Loucy (cell line): ENCODE measurements around the gene IL10RB.

Experiments used
- H2AFZ ChIP-seq: fragments of 200-600 bp; sonication (generic); 2 replicates; pipeline ENCODE4 v1.6.0; 2016; ENCODE audit warnings: antibody characterized with exemption, mild to moderate bottlenecking, low read length, moderate library complexity
- H3F3A ChIP-seq: fragments of 200-600 bp; 2 replicates; pipeline ENCODE4 v1.6.0; 2016; ENCODE audit warnings: antibody characterized with exemption, low read depth, mild to moderate bottlenecking
- H3K27me3 ChIP-seq: fragments of 200-600 bp; sonication (generic); 2 replicates; pipeline ENCODE4 v1.6.1; 2014; ENCODE audit warnings: low read length, mild to moderate bottlenecking; ENCODE audit not compliant: insufficient read depth, poor library complexity, severe bottlenecking
- H3K36me3 ChIP-seq: fragments of 200-600 bp; sonication (generic); 2 replicates; pipeline ENCODE4 v1.6.1; 2016; ENCODE audit warnings: low read length; ENCODE audit not compliant: insufficient read depth
- H3K4me1 ChIP-seq: fragments of 200-600 bp; sonication (generic); 2 replicates; pipeline ENCODE4 v1.5.1; 2014; ENCODE audit warnings: low read length, mild to moderate bottlenecking; ENCODE audit not compliant: insufficient read depth, poor library complexity, severe bottlenecking
- H3K4me2 ChIP-seq: fragments of 200-600 bp; sonication (generic); 2 replicates; pipeline ENCODE4 v1.6.0; 2014; ENCODE audit warnings: antibody characterized with exemption, low read length, low read depth, mild to moderate bottlenecking; ENCODE audit not compliant: poor library complexity, severe bottlenecking
- H3K4me3 ChIP-seq: fragments of 200-600 bp; sonication (generic); 2 replicates; pipeline ENCODE4 v1.5.1; 2014; ENCODE audit warnings: low read length, mild to moderate bottlenecking, mixed read lengths; ENCODE audit not compliant: poor library complexity, severe bottlenecking
- H3K79me2 ChIP-seq: fragments of 200-600 bp; sonication (generic); 2 replicates; pipeline ENCODE4 v1.6.1; 2014; ENCODE audit warnings: low read length; ENCODE audit not compliant: insufficient read depth
- H3K9ac ChIP-seq: fragments of 200-600 bp; sonication (generic); 2 replicates; pipeline ENCODE4 v1.6.0; 2014; ENCODE audit warnings: mild to moderate bottlenecking, low read depth, low read length, moderate library complexity; ENCODE audit not compliant: poor library complexity, severe bottlenecking
- H3K9me2 ChIP-seq: fragments of 200-600 bp; sonication (generic); replicated peaks from 2 replicates; pipeline ENCODE4 v1.6.1; 2016; ENCODE audit warnings: low read depth, low read length, mixed read lengths
- H3K9me3 ChIP-seq: fragments of 200-600 bp; sonication (generic); 2 replicates; pipeline ENCODE4 v1.6.1; 2014; ENCODE audit warnings: mild to moderate bottlenecking, antibody characterized with exemption, low read length, low read depth; ENCODE audit not compliant: insufficient read depth
- H4K20me1 ChIP-seq: fragments of 200-600 bp; sonication (generic); 2 replicates; pipeline ENCODE4 v1.6.0; 2014; ENCODE audit warnings: antibody characterized with exemption, low read length, mild to moderate bottlenecking; ENCODE audit not compliant: insufficient read depth, poor library complexity, severe bottlenecking
- CTCF ChIP-seq: fragments of 200-600 bp; sonication (generic); conservative IDR thresholded peaks from 2 replicates; pipeline ENCODE4 v1.5.1; 2014; ENCODE audit warnings: mild to moderate bottlenecking, antibody characterized with exemption, low read length
- EZH2phosphoT487 ChIP-seq: fragments of 200-600 bp; IDR thresholded peaks from 2 replicates; pipeline ENCODE4 v1.6.1; 2018; ENCODE audit warnings: antibody characterized with exemption, mild to moderate bottlenecking, moderate library complexity, borderline replicate concordance

Gene IL10RB

GRCh38 chr21:33261635-33262034 lies 4.5 kb upstream of the IL10RB start:
- Histone ChIP-seq H2AFZ (no peak overlapping the region), H3K9ac (peak overlapping the region; percentile 59), H4K20me1 (peaks cover 22% of the 10 kb centered on the region), H3K79me2 (peaks cover 54% of the 10 kb centered on the region), H3K27me3 (no peaks in the 10 kb centered on the region), H3K9me3 (no peaks in the 10 kb centered on the region), H3K9me2 (no peaks in the 10 kb centered on the region), H3K4me1 (peaks cover 14% of the 10 kb centered on the region), H3K36me3 (peaks cover 86% of the 10 kb centered on the region), H3K4me2 (no peak overlapping the region), H3K4me3 (no peak overlapping the region), H3F3A (peaks cover 9% of the 10 kb centered on the region; the same call in 1 of the 2 replicates)
- TF ChIP-seq EZH2phosphoT487 = no peak
- no peak for TF ChIP-seq CTCF

DNA sequence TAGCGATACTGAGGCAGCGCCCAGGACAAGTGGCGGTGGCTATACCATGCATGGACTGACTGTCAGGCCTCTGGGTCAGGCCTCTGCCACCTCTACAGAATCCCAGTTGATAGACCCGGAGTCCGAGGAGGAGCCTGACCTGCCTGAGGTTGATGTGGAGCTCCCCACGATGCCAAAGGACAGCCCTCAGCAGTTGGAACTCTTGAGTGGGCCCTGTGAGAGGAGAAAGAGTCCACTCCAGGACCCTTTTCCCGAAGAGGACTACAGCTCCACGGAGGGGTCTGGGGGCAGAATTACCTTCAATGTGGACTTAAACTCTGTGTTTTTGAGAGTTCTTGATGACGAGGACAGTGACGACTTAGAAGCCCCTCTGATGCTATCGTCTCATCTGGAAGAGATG lies 3.2 kb upstream of the IL10RB start:
- peaks cover 73% of the 10 kb centered on the region for H3K36me3 ChIP-seq
- H3K27me3 ChIP-seq = no peaks in the 10 kb centered on the region
- no peak overlapping the region for H3K4me3 ChIP-seq
- H2AFZ ChIP-seq = no peak overlapping the region
- no peaks in the 10 kb centered on the region for H3K9me3 ChIP-seq
- peaks cover 16% of the 10 kb centered on the region for H3K4me1 ChIP-seq
- peaks cover 48% of the 10 kb centered on the region for H3K79me2 ChIP-seq
- no peaks in the 10 kb centered on the region for H3K9me2 ChIP-seq
- peaks cover 9% of the 10 kb centered on the region; the same call in 1 of the 2 replicates for H3F3A ChIP-seq
- no peak for TF ChIP-seq EZH2phosphoT487
- no peak for TF ChIP-seq CTCF
- no peak overlapping the region for H3K9ac ChIP-seq
- no peak overlapping the region for H3K4me2 ChIP-seq
- peaks cover 22% of the 10 kb centered on the region for H4K20me1 ChIP-seq

DNA sequence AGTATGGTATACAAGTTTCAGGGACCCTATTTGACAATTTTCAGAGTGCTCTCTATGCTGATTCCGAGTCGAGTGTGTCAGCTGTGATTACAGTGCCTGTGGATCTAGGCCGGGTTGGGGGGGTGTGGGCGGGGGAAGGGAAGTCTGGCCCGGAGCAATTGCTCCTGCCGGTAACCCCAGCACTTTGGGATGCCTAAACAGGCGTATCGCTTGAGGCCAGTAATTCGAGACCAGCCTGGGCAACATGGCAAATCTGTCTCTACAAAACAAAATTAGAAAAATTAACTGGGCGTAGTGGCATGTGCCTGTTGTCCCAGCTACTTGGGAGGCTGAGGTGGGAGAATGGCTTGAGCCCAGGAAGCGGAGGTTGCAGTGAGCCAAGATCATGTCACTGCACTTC lies 1.6 kb upstream of the IL10RB start:
- Histone ChIP-seq H3K27me3 (no peaks in the 10 kb centered on the region), H3K36me3 (peaks cover 61% of the 10 kb centered on the region), H3K9me3 (no peaks in the 10 kb centered on the region), H3K4me2 (no peak overlapping the region), H3K9me2 (no peaks in the 10 kb centered on the region), H3K4me3 (no peak overlapping the region), H4K20me1 (peaks cover 22% of the 10 kb centered on the region), H3K9ac (no peak overlapping the region), H3K79me2 (peaks cover 42% of the 10 kb centered on the region), H3K4me1 (peaks cover 22% of the 10 kb centered on the region), H3F3A (0 out of 2 replicates have a peak, but pooled peaks cover 6% of the 10 kb centered on the region), H2AFZ (no peak overlapping the region)
- TF ChIP-seq EZH2phosphoT487 = no peak

- peaks cover 15% of the 10 kb centered on the region for H3K4me1 ChIP-seq
Measured at GRCh38 chr21:33265664-33266049, 510 bp upstream of the IL10RB start.

More at GRCh38 chr21:33265664-33266049, 510 bp upstream of the IL10RB start:
- Histone ChIP-seq H3K9ac (no peak overlapping the region), H3F3A (0 out of 2 replicates have a peak, but pooled peaks cover 6% of the 10 kb centered on the region), H3K4me3 (no peak overlapping the region), H3K79me2 (peaks cover 36% of the 10 kb centered on the region), H3K4me2 (no peak overlapping the region), H3K9me2 (no peaks in the 10 kb centered on the region), H3K36me3 (peaks cover 51% of the 10 kb centered on the region), H2AFZ (no peak overlapping the region), H3K27me3 (no peaks in the 10 kb centered on the region), H3K9me3 (no peaks in the 10 kb centered on the region), H4K20me1 (peaks cover 16% of the 10 kb centered on the region)
- TF ChIP-seq EZH2phosphoT487 = no peak
- TF ChIP-seq CTCF = no peak
